Stimulated activated CD4-positive, alpha-beta T cell treated with anti-CD3 and anti-CD28 coated beads, TNF-alpha, amount 100 ng/mL, for 24 hours (primary cell): ENCODE data around the gene SIGLEC6.

ENCODE experiments used
- DNase-seq, 3 experiments: peaks; one replicate each; pipeline ENCODE4 v3.0.0-alpha.2; 2020; ENCODE audit warnings: low read depth in 3 of 3

The SIGLEC6 gene

DNA sequence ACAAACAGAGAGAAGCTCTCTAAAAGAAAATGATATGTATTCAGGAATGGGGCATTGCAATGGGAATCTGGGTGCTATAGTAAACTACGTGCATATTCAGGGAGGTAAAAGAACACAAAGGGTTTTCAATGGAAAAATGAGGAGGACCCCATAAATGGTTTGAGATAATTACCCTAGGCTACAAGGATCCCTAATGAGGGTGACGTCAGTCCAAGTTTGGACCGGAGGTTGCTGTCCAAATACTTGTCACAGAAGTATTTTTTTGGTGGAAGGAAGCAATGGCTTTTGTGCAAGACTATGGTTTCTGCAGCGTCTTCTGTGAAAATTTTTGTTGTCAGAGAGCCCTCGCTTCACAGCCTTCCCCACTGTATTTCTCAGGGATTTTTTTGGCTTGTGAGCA is 54.1 kb downstream of the SIGLEC6 start:
- DNase-seq, result no peak

DNA sequence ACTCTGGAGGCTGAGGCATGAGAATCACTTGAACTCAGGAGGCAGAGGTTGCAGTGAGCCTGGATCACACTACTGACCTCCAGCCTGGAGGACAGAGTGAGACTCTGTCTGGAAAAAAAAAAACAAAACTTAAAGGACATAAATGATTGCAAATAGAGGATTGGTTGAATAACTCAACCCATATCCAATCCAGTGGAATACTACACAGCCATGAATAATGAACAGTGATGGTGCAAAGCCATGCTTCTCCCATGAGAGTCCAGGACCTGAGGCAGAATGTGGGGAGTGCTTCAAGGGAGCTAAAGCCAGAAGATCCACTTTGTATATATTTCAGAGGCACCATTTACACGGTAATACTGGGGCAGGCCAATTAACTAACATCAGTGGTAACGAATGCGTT is 55.3 kb downstream of the SIGLEC6 start:
- DNase-seq, result no peak

DNA sequence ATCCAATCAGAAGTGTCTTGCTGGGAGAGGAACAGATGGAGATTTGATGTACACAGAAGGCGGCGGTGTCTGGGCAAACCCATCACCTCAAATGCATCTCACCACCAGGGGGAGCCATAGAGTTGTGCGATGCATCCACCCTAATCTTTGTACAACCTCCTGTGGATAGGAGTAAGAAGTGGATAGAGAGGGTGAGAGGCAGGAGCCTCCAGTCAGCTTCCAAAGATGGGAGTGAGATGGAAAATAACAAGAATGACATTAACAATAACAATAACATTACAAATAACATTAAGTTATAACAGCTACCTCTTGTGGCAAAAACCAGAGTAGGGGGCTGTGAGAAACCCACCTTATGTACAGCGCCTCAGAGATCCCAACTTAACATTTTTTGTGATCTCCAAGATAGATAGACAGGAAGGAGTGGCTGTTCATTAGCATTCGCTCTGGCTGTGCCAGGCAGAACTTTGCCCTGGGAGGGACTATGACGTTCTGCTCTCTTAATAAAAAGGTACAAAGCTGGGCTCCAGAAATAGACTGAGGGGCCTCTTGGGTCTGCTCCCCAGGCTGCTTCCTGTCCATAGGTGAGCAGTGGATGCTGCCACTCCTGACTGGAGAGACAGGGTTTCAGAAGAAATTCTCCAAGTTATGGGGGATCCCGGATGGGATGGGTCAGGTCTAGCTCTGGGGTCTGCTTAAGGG is 58.3 kb downstream of the SIGLEC6 start:
- peak; percentile 81 to 87 (median 84) for DNase-seq

DNA sequence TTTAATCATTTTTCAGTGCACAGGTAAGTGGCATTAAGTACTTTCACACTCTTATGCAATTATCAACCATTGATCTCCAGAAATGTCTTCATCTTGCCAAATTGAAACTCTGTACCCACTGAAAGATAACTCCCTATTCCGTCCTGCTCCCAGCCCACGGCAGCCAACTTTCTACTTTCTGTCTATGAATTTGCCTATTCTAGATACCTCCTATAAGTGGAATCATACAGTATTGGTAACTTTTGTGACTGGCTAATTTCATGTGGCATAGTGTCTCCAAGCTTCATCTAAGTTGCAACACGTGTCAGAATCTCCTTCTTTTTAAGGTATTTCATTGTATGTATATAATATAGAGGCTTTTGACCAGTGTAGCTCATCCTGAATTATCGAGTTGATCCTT is 58.9 kb downstream of the SIGLEC6 start:
- no peak for DNase-seq

DNA sequence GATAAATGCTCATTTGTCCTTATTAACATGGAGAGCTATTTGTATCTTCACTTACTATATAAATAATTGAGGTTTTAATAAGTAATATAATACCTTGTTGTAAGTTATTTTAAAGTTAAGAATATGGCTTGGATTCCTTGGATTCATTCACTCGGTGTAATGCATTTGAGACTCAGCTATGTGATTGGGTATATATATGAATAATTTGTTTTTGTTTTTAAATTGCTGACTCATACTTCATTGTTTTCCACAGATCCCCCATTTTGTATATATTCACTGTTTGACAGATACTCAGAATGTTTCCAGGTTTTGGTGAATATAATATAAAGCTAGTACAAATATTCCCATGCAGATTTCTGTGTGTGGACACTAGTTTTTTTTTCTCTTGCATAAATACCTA is 59.9 kb downstream of the SIGLEC6 start:
- DNase-seq, result no peak

DNA sequence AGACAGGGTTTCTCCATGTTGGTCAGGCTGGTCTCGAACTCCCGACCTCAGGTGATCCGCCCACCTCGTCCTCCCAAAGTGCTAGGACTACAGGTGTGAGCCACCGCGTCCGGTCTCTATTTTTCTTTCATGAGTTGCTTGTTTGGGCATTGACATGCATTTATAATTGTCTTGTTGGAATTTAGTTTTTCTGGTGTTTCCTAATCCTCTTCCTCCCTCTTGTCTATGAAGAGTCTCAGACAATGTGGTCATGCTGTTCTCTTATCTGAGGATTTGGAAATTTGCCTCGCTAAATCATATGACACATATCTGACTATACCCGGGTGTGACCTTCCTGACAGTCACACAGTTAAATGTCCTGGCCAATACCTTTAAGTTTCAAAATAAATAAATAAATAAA is 60.5 kb downstream of the SIGLEC6 start:
- DNase-seq, result no peak

DNA sequence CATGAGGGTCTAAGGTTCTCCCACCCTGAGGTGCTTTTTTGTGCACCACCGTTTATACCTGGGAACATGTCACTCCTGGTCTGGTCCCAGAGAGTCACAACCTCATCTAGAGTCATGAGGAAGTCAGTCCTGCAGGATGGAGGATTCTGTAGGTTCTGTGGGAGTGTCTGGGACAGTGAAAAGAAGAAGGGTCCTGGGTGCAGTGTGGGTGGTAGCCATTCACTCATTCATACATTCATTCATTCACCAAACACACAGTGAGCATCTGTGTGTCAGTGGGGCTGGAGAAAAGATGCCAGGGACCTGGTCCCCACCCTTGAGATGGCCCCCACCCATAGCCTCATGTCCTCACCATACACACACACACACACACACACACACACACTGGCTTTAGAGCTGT is 61.8 kb downstream of the SIGLEC6 start:
- DNase-seq, result no peak

DNA sequence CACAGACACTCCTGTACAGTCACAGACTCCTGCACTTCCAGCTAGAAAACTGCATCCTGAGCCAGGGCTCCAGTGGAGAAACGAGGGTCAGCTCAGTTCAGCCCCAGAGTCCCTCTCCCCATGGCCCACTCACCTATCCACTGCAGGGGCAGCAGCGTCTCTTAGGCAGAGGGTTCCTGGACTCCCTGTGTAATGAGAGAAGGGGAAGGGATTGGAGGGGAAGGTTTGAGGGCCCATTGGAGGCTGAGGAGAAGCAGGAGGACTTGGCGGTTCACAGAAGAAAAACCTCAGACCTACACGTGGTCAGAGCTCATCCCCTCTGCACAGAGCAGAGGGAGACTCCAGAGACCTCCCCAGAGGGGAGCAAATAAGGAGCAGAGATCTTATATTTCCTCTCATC is 62.3 kb downstream of the SIGLEC6 start:
- no peak for DNase-seq

DNA sequence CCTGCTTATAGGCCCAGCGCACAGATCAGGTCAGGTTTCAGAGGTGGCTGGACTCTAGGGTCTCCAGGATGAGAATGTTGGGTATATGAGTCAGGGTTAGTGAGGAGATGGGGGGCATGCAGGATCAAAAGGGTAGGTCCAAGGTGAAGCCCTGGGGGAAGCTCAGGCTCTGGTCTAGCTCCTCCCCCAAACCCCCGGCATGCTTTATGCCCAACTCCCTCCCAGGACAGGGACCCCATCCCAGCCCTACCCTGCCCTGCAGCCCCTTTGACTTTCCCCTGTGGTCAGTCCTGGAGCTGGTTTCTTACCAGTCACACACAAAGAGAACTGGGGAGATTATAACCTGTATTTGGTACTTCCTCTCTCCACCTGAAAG is 62.9 kb downstream of the SIGLEC6 start:
- no peak for DNase-seq

DNA sequence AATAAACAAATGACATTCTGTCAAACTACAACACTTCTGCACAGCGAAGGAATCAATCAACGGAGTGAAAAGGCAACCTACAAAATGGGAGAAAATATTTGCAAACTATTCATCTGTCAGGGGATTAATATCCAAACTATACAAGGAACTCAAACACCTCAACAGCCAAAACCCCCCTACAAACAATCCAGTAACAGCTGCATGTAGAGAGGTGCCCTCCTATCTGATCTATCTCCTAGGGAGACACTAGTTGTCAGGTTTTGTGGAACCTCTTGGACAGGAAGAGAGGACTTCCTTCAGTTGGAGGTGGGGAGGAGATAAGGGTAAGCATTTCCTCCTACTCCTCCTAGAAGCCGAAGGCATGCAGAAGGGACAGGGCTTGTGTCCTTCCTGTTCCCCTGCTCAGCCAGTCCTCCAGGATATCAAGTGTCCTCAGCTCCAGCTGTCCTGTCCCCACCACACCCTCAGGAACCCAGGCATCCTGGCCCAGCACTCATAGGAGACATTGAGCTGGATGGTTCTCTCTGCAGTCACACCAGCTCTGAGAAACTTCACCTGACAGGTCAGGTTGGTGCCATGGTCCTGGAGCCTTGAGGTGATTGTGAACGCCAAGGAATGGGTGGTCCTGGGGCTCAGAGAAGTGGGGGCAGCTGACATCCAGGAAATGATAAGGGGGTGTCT is 63.5 kb downstream of the SIGLEC6 start:
- no peak for DNase-seq
